GM23338 (cell line): ENCODE data around the gene HCFC2.

Source experiments
- CREB1 ChIP-seq: fragments of 250-450 bp; sonication (Bioruptor Pico); IDR thresholded peaks from 2 replicates; pipeline ENCODE4 v1.5.0; 2020; ENCODE audit warnings: low read depth, mild to moderate bottlenecking, moderate library complexity
- CTCF ChIP-seq, 2 experiments: fragments of 200-600 bp in 1 of 2; sonication (generic) in 1 of 2; conservative IDR thresholded peaks; 2 replicates each; pipeline versions ENCODE4 v1.5.1 to v1.6.1; 2016 to 2017; ENCODE audit warnings: antibody characterized with exemption in 2 of 2, low read depth in 2 of 2, mild to moderate bottlenecking in 2 of 2, moderate library complexity in 1 of 2
- ETS1 ChIP-seq: IDR thresholded peaks from 2 replicates; pipeline ENCODE4 v1.6.1; 2016; ENCODE audit warnings: antibody characterized with exemption
- EZH2 ChIP-seq: fragments of 200-600 bp; sonication (generic); IDR thresholded peaks from one replicate; pipeline ENCODE4 v1.8.0; 2017; ENCODE audit warnings: antibody characterized with exemption, mild to moderate bottlenecking, low read depth; ENCODE audit not compliant: unreplicated experiment
- EZH2phosphoT487 ChIP-seq: fragments of 200-600 bp; sonication (generic); IDR thresholded peaks from one replicate; pipeline ENCODE4 v1.8.1; 2018; ENCODE audit warnings: antibody characterized with exemption; ENCODE audit not compliant: unreplicated experiment
- JUNB ChIP-seq: IDR thresholded peaks from one replicate; pipeline ENCODE4 v1.6.1; 2016; ENCODE audit warnings: antibody characterized with exemption; ENCODE audit not compliant: unreplicated experiment
- NANOG ChIP-seq: IDR thresholded peaks from 2 replicates; pipeline ENCODE4 v1.6.1; 2016; ENCODE audit warnings: antibody characterized with exemption, borderline replicate concordance
- POLR2AphosphoS5 ChIP-seq: IDR thresholded peaks from 2 replicates; pipeline ENCODE4 v1.6.1; 2016; ENCODE audit warnings: antibody characterized with exemption, low read depth
- REST ChIP-seq: IDR thresholded peaks from one replicate; pipeline ENCODE4 v1.6.1; 2018; ENCODE audit warnings: antibody characterized with exemption; ENCODE audit not compliant: unreplicated experiment
- STAT1 ChIP-seq: IDR thresholded peaks from one replicate; pipeline ENCODE4 v1.6.1; 2016; ENCODE audit warnings: antibody characterized with exemption; ENCODE audit not compliant: unreplicated experiment
- ZNF114 ChIP-seq: fragments of 250-450 bp; sonication (Bioruptor Pico); IDR thresholded peaks from 2 replicates; pipeline ENCODE4 v1.5.0; 2020; ENCODE audit warnings: mild to moderate bottlenecking, moderate library complexity
- ZNF331 ChIP-seq: fragments of 250-450 bp; sonication (Bioruptor Pico); IDR thresholded peaks from 2 replicates; pipeline ENCODE4 v1.5.0; 2020; ENCODE audit warnings: low read depth, mild to moderate bottlenecking, moderate library complexity
- ZNF462 ChIP-seq: fragments of 250-450 bp; sonication (Bioruptor Pico); IDR thresholded peaks from 2 replicates; pipeline ENCODE4 v1.5.0; 2020; ENCODE audit warnings: mild to moderate bottlenecking, moderate library complexity

GRCh38 chr12:104105461-104105860 lies 41.1 kb downstream of the HCFC2 start:
- TF ChIP-seq CTCF (conservative IDR thresholded peaks at IDR 0.05; ENCODE audit: low read depth in 2 of 2) = no peak
- TF ChIP-seq EZH2 = no peak
- no peak for TF ChIP-seq POLR2AphosphoS5
- TF ChIP-seq STAT1 = no peak
- no peak for TF ChIP-seq REST
- TF ChIP-seq CREB1 (CRISPR knock-in tag) = no peak
- TF ChIP-seq EZH2phosphoT487 = no peak
- no peak for TF ChIP-seq ZNF331 (CRISPR knock-in tag)
- no peak for TF ChIP-seq JUNB
- no peak for TF ChIP-seq NANOG
- TF ChIP-seq ZNF114 = no peak
- no peak for TF ChIP-seq ETS1
- TF ChIP-seq ZNF462 (CRISPR knock-in tag) = no peak
